Mammary epithelial cell (primary cell): Measurements from ENCODE around the gene DNAH1.

Experiments
- EZH2 ChIP-seq: IDR thresholded peaks from 2 replicates; pipeline ENCODE4 v1.6.1; 2012; ENCODE audit warnings: low read length, inconsistent platforms, borderline replicate concordance
- TF ChIP-seq, protein P1 (sequence below), 2 donors: IDR thresholded peaks in 1 of 2; conservative IDR thresholded peaks in 1 of 2; 2 replicates each; pipeline ENCODE4 v1.5.1; 2011 to 2012; ENCODE audit warnings: inconsistent platforms in 2 of 2, low read length in 2 of 2, mild to moderate bottlenecking in 2 of 2, control low read depth in 1 of 2, low read depth in 1 of 2; ENCODE audit not compliant: insufficient read depth in 1 of 2; ENCODE audit errors: extremely low read depth in 1 of 2

DNA sequence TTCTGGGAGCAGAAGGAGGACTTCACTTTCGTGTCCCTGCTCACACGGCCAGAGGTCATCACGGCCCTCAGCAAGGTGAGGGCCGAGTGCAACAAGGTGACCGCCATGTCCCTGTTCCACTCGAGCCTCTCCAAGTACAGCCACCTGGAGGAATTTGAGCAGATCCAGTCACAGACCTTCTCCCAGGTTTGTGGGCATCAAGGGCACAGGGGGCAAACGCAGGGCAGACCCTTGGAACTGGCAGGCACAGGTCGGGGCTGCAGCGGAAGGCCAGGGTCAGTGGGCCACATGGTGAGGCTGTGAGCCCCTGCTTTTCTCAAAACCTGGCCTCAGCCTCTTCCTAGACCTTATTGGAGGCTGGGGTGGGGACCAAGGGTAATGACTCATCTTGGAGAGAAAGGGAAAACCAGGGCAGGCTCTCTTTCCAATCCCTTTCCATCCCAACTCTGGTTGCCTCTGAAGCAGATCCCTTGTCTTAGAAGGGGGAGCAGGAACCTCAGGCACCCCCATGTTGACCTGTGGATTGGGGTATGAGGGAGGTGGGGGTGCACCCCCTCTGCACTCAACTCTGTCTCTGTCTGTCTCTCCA is 29.5 kb downstream of the DNAH1 start:
- TF ChIP-seq, protein P1, sequence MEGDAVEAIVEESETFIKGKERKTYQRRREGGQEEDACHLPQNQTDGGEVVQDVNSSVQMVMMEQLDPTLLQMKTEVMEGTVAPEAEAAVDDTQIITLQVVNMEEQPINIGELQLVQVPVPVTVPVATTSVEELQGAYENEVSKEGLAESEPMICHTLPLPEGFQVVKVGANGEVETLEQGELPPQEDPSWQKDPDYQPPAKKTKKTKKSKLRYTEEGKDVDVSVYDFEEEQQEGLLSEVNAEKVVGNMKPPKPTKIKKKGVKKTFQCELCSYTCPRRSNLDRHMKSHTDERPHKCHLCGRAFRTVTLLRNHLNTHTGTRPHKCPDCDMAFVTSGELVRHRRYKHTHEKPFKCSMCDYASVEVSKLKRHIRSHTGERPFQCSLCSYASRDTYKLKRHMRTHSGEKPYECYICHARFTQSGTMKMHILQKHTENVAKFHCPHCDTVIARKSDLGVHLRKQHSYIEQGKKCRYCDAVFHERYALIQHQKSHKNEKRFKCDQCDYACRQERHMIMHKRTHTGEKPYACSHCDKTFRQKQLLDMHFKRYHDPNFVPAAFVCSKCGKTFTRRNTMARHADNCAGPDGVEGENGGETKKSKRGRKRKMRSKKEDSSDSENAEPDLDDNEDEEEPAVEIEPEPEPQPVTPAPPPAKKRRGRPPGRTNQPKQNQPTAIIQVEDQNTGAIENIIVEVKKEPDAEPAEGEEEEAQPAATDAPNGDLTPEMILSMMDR (conservative IDR thresholded peaks at IDR 0.05 in 1 of 2, IDR thresholded peaks at IDR 0.05 in 1 of 2; ENCODE audit: extremely low read depth in 1 of 2, insufficient read depth in 1 of 2, low read depth in 1 of 2, low read length in 2 of 2), result no peak
- TF ChIP-seq EZH2, result no peak
